Smooth muscle cell of the brain vasculature (primary cell): ENCODE measurements around the gene PLOD1.
"Not testable (repeated sequence)": the region's sequence is repeated elsewhere in the genome, so short reads cannot be mapped to it uniquely, and the experiment has no call there.

Experiments used
- DNase-seq: peaks from one replicate; pipeline ENCODE4 v3.0.0-alpha.2; 2012; ENCODE audit warnings: low read depth, low spot score

PLOD1 gene

GRCh38 chr1:11912482-11913216 is 21.9 kb upstream of the PLOD1 start:
- DNase-seq, result not testable (repeated sequence)

GRCh38 chr1:11913291-11913690 is 21.2 kb upstream of the PLOD1 start:
- no peak for DNase-seq

GRCh38 chr1:11914024-11914423 is 20.5 kb upstream of the PLOD1 start:
- DNase-seq, result no peak

- DNase-seq, result no peak
Observed at GRCh38 chr1:11918799-11919519, 15.6 kb upstream of the PLOD1 start.

GRCh38 chr1:11919621-11920020 is 14.9 kb upstream of the PLOD1 start:
- DNase-seq, result no peak

- no peak for DNase-seq
Observed at GRCh38 chr1:11920239-11920903, 14.1 kb upstream of the PLOD1 start.

- no peak for DNase-seq
Observed at GRCh38 chr1:11921022-11921421, 13.5 kb upstream of the PLOD1 start.

- no peak for DNase-seq
Observed at GRCh38 chr1:11923069-11923826, 11.3 kb upstream of the PLOD1 start.

- no peak for DNase-seq
Observed at GRCh38 chr1:11923827-11924113, 10.7 kb upstream of the PLOD1 start.

GRCh38 chr1:11924334-11925195 is 10.0 kb upstream of the PLOD1 start:
- DNase-seq, result no peak

- not testable (repeated sequence) for DNase-seq
Observed at GRCh38 chr1:11925196-11925937, 9.2 kb upstream of the PLOD1 start.

- no peak for DNase-seq
Observed at GRCh38 chr1:11925938-11926292, 8.6 kb upstream of the PLOD1 start.

- no peak for DNase-seq
Observed at GRCh38 chr1:11927866-11928592, 6.5 kb upstream of the PLOD1 start.

- DNase-seq, result no peak
Observed at GRCh38 chr1:11929849-11930248, 4.7 kb upstream of the PLOD1 start.

- no peak for DNase-seq
Observed at GRCh38 chr1:11930571-11931445, 3.7 kb upstream of the PLOD1 start.

- no peak for DNase-seq
Observed at GRCh38 chr1:11931845-11932244, 2.7 kb upstream of the PLOD1 start.

GRCh38 chr1:11935057-11935412 is 518 bp downstream of the PLOD1 start:
- no peak for DNase-seq

- DNase-seq, result not testable (repeated sequence)
Observed at GRCh38 chr1:11935733-11936132, 1.2 kb downstream of the PLOD1 start.
